H1 (cell line): ENCODE results near the gene ETV4. TPM values are rescaled to one million over a fixed set of nuclear protein-coding genes. Genes with fewer than 3 reads are reported as not detected.

Experiments used
- CTCF ChIA-PET: fragments of 300-600 bp; sonication (Branson Sonifier 250); formaldehyde crosslinking; loops from one replicate; lab custom pipeline; 2021; ENCODE audit not compliant: partially characterized antibody; lab: Charles Lee
- POLR2A ChIA-PET: fragments of 300-600 bp; sonication (Branson Sonifier 250); formaldehyde crosslinking; loops from one replicate; lab custom pipeline; 2021; ENCODE audit warnings: inconsistent platforms; ENCODE audit not compliant: partially characterized antibody; lab: Charles Lee
- DNase-seq, 2 experiments: peaks; one replicate each; pipeline versions ENCODE4 v3.0.0 to v3.0.0-alpha.2; 2010 to 2022; ENCODE audit warnings: low spot score in 2 of 2, low read depth in 1 of 2, mixed read lengths in 1 of 2
- FAIRE-seq: peaks from 2 replicates; lab custom pipeline; 2011; peaks lifted over from hg19 to GRCh38; lab: Jason Lieb, UNC
- H2AFZ ChIP-seq: 2 replicates; pipeline ENCODE4 v1.8.1; 2012; ENCODE audit warnings: low read length, inconsistent platforms
- H2AK5ac ChIP-seq: 2 replicates; pipeline ENCODE4 v1.6.1; 2013; ENCODE audit warnings: low read depth, low read length
- H2BK120ac ChIP-seq: replicated peaks from 2 replicates; pipeline ENCODE3; 2013; ENCODE audit warnings: low read depth, low read length, inconsistent platforms
- H2BK12ac ChIP-seq: 2 replicates; pipeline ENCODE4 v1.6.1; 2013; ENCODE audit warnings: low read depth, low read length
- H2BK15ac ChIP-seq: 2 replicates; pipeline ENCODE4 v1.6.1; 2013; ENCODE audit warnings: low read length
- H2BK20ac ChIP-seq: 2 replicates; pipeline ENCODE4 v1.6.1; 2013; ENCODE audit warnings: low read length
- H2BK5ac ChIP-seq: 2 replicates; pipeline ENCODE4 v1.6.1; 2013; ENCODE audit warnings: low read depth, low read length
- H3K14ac ChIP-seq: 2 replicates; pipeline ENCODE4 v1.6.1; 2013; ENCODE audit warnings: inconsistent platforms; ENCODE audit not compliant: insufficient read length
- H3K18ac ChIP-seq: 2 replicates; pipeline ENCODE4 v1.6.1; 2013; ENCODE audit warnings: low read length; ENCODE audit errors: extremely low read depth
- H3K23ac ChIP-seq: 2 replicates; pipeline ENCODE4 v1.6.1; 2013; ENCODE audit warnings: inconsistent platforms; ENCODE audit not compliant: insufficient read length
- H3K23me2 ChIP-seq: 2 replicates; pipeline ENCODE4 v1.6.1; 2013; ENCODE audit warnings: low read depth, low read length
- H3K27ac ChIP-seq: 2 replicates; pipeline ENCODE4 v1.6.1; 2011; ENCODE audit warnings: low read depth, low read length, inconsistent platforms
- H3K27me3 ChIP-seq, 4 experiments: replicated peaks in 1 of 4; 1 replicate in 1 of 4; 2 replicates in 3 of 4; pipeline versions ENCODE4 v1.6.1 to v1.8.1; 2011 to 2013; ENCODE audit warnings: low read length in 3 of 4, mild to moderate bottlenecking in 3 of 4, inconsistent platforms in 2 of 4, mixed read lengths in 2 of 4, moderate library complexity in 1 of 4; ENCODE audit not compliant: control insufficient read depth in 3 of 4, insufficient read depth in 3 of 4; ENCODE audit errors: extremely low read depth in 1 of 4
- H3K36me3 ChIP-seq, 4 experiments: 2 replicates each; pipeline versions ENCODE4 v1.6.1 to v1.8.1; 2011 to 2013; ENCODE audit warnings: mild to moderate bottlenecking in 4 of 4, low read length in 3 of 4, moderate library complexity in 2 of 4, control low read depth in 1 of 4, inconsistent platforms in 1 of 4; ENCODE audit not compliant: insufficient read depth in 4 of 4, control insufficient read depth in 2 of 4
- H3K4ac ChIP-seq: replicated peaks from 2 replicates; pipeline ENCODE3; 2013; ENCODE audit warnings: low read length, low read depth, mixed read lengths, inconsistent platforms; ENCODE audit not compliant: insufficient read length
- H3K4me1 ChIP-seq, 4 experiments: replicated peaks in 1 of 4; 1 replicate in 1 of 4; 2 replicates in 3 of 4; pipeline versions ENCODE4 v1.6.1 to v1.8.1; 2011 to 2013; ENCODE audit warnings: low read length in 3 of 4, inconsistent platforms in 2 of 4, mixed read lengths in 1 of 4; ENCODE audit not compliant: insufficient read depth in 4 of 4, control insufficient read depth in 3 of 4
- H3K4me2 ChIP-seq, 2 experiments: 2 replicates each; pipeline versions ENCODE4 v1.6.1 to v1.8.1; 2011 to 2013; ENCODE audit warnings: low read depth in 2 of 2, low read length in 2 of 2, control low read depth in 1 of 2, inconsistent platforms in 1 of 2, mild to moderate bottlenecking in 1 of 2; ENCODE audit not compliant: insufficient read depth in 1 of 2
- H3K4me3 ChIP-seq, 4 experiments: fragments of 200-600, 300-600 bp in 1 of 4; sonication (generic), shearing (Covaris generic), sonication (Bioruptor Twin) in 1 of 4; 2 replicates each; pipeline versions ENCODE4 v1.5.1 to v1.8.1; 2011 to 2016; ENCODE audit warnings: low read length in 4 of 4, low read depth in 3 of 4, control low read depth in 2 of 4, inconsistent platforms in 2 of 4, mild to moderate bottlenecking in 2 of 4, mixed read lengths in 1 of 4, moderate library complexity in 1 of 4; ENCODE audit not compliant: insufficient read depth in 2 of 4; ENCODE audit errors: extremely low read depth in 1 of 4
- H3K56ac ChIP-seq: replicated peaks from 2 replicates; pipeline ENCODE3; 2013; ENCODE audit warnings: low read depth, mild to moderate bottlenecking, mixed read lengths, low read length, inconsistent platforms; ENCODE audit not compliant: insufficient read length
- H3K79me1 ChIP-seq: 2 replicates; pipeline ENCODE4 v1.6.1; 2013; ENCODE audit warnings: low read depth, low read length, control low read depth
- H3K79me2 ChIP-seq, 2 experiments: 2 replicates each; pipeline versions ENCODE4 v1.6.1 to v1.8.1; 2012 to 2013; ENCODE audit warnings: low read length in 2 of 2, mild to moderate bottlenecking in 2 of 2, inconsistent platforms in 1 of 2; ENCODE audit not compliant: insufficient read depth in 2 of 2, control insufficient read depth in 1 of 2
- H3K9ac ChIP-seq, 4 experiments: replicated peaks in 1 of 4; 1 replicate in 1 of 4; 2 replicates in 3 of 4; pipeline versions ENCODE4 v1.6.1 to v1.8.1; 2011 to 2013; ENCODE audit warnings: low read depth in 3 of 4, low read length in 3 of 4, control low read depth in 2 of 4, mild to moderate bottlenecking in 2 of 4, moderate library complexity in 2 of 4, inconsistent platforms in 1 of 4; ENCODE audit errors: extremely low read depth in 1 of 4
- H3K9me3 ChIP-seq, 2 experiments: 2 replicates each; pipeline versions ENCODE4 v1.6.1 to v1.8.1; 2012 to 2013; ENCODE audit warnings: mild to moderate bottlenecking in 2 of 2, moderate library complexity in 2 of 2, control low read depth in 1 of 2, inconsistent platforms in 1 of 2, low read depth in 1 of 2, low read length in 1 of 2, mixed read lengths in 1 of 2; ENCODE audit not compliant: insufficient read depth in 2 of 2
- H4K20me1 ChIP-seq, 2 experiments: replicated peaks in 1 of 2; 2 replicates each; pipeline versions ENCODE3 to v1.8.1; 2011 to 2013; ENCODE audit warnings: inconsistent platforms in 2 of 2, low read length in 2 of 2, mild to moderate bottlenecking in 1 of 2; ENCODE audit not compliant: insufficient read depth in 2 of 2, control insufficient read depth in 1 of 2
- H4K5ac ChIP-seq: 2 replicates; pipeline ENCODE4 v1.6.1; 2013; ENCODE audit warnings: low read length, low read depth, mixed read lengths, inconsistent platforms; ENCODE audit not compliant: insufficient read length
- H4K8ac ChIP-seq: 2 replicates; pipeline ENCODE4 v1.8.0; 2013; ENCODE audit warnings: mild to moderate bottlenecking, moderate library complexity, low read length, inconsistent platforms; ENCODE audit not compliant: insufficient read depth; ENCODE audit errors: extremely low read depth
- H4K91ac ChIP-seq: replicated peaks from 2 replicates; pipeline ENCODE3; 2013; ENCODE audit warnings: low read length, mixed read lengths, inconsistent platforms; ENCODE audit not compliant: insufficient read length
- SUZ12 ChIP-seq: fragments of 200-600 bp; sonication (generic); IDR thresholded peaks from 2 replicates; pipeline ENCODE4 v1.6.1; 2012; ENCODE audit warnings: mild to moderate bottlenecking, inconsistent platforms, low read length, moderate library complexity, mixed read lengths
- TBP ChIP-seq: IDR thresholded peaks from 2 replicates; pipeline ENCODE4 v1.6.1; 2011; ENCODE audit warnings: low read depth, low read length, improper control_type of control experiment
- WGBS, 2 experiments: shearing (Covaris generic) in 1 of 2; methylation state at CpG; one replicate each; pipeline versions ENCODE4 v1.1.6 to v1.1.7; 2013 to 2015; ENCODE audit warnings: low lambda C conversion rate in 2 of 2, mixed read lengths in 2 of 2, inconsistent platforms in 1 of 2, low coverage in 1 of 2, missing lambda C conversion rate in 1 of 2; ENCODE audit not compliant: insufficient replicate concordance in 2 of 2, insufficient coverage in 1 of 2, insufficient read length in 1 of 2; ENCODE audit errors: extremely low coverage in 1 of 2, missing lambda C conversion rate in 1 of 2; 5-methylcytosine and 5-hydroxymethylcytosine counted together
- polyA plus RNA-seq, 7 experiments: library from polyadenylated mRNA; depleted of rRNA in 3 of 7; stranded (reverse) in 5 of 7; unstranded in 2 of 7; fragments of >200 nt in 5 of 7; fragments of 200-250 nt in 2 of 7; gene quantifications; 1 replicate in 5 of 7; 2 replicates in 1 of 7; 4 replicates in 1 of 7; pipeline versions ENCODE4 v1.2.1 to v1.2.3, GENCODE V29; 2011 to 2013; ENCODE audit warnings: missing spikeins in 2 of 7, mixed read lengths in 2 of 7
- total RNA-seq: library from RNA; stranded (reverse); fragmentation: NEBNext Ultra II Directional; extraction: Animal tissue kit (Norgen Biotek cat#: 25700); gene quantifications from 2 replicates; pipeline ENCODE4 v1.2.1, GENCODE V29; 2021

The ETV4 gene
- total and polyA plus RNA-seq, 2 of the 8 experiments (the other 6 are each of a cell fraction or from before 2014, with no cell fraction given), result 75.2 to 143 TPM

- Histone ChIP-seq H3K23ac (no peak overlapping the region), H4K5ac (no peak overlapping the region), H2BK20ac (0 out of 2 replicates have a peak overlapping the region, but pooled peaks have one; percentile 61), H3K56ac (no peak overlapping the region), H3K27me3 (peaks cover 0 to 3% (median 1%) of the 10 kb centered on the region in 4 experiments; a peak in 3 of 7 replicates), H3K36me3 (no peaks in the 10 kb centered on the region), H3K4me2 (no peak overlapping the region), H2BK5ac (no peak overlapping the region), H2AFZ (no peak overlapping the region), H3K18ac (no peak overlapping the region), H2AK5ac (peak overlapping the region; percentile 72; the same call in 1 of the 2 replicates), H3K4ac (no peak overlapping the region), H4K8ac (no peak overlapping the region), H3K79me1 (no peaks in the 10 kb centered on the region), H3K23me2 (0 out of 2 replicates have a peak, but pooled peaks cover 2% of the 10 kb centered on the region), H3K27ac (no peak overlapping the region), H2BK15ac (no peak overlapping the region), H3K4me1 (peaks cover 20 to 32% (median 26%) of the 10 kb centered on the region in 4 experiments), H3K9me3 (no peaks in the 10 kb centered on the region; a peak in 1 of 4 replicates), H4K91ac (no peak overlapping the region), H4K20me1 (no peaks in the 10 kb centered on the region), H2BK12ac (0 out of 2 replicates have a peak overlapping the region, but pooled peaks have one; percentile 50), H3K14ac (no peak overlapping the region), H3K4me3 (no peak overlapping the region), H2BK120ac (no peak overlapping the region), H3K9ac (no peak overlapping the region), H3K79me2 (no peaks in the 10 kb centered on the region)
- WGBS, 2 experiments, result 86% methylated on average over 5 of the region's 5 CpGs; no CpG with 5 or more reads in 1 of the 2 experiments
- DNase-seq (no peak), FAIRE-seq (no peak)
- CTCF ChIA-PET, result interaction anchor here (1.0 to 6.6 kb wide), 6 partner anchors 17 to 136 kb away, joined by 3 to 65 read pairs (median 4); no protein-coding TSS in a partner anchor
- POLR2A ChIA-PET, result interaction anchor here (1.0 to 5.6 kb wide), 4 partner anchors 12 to 100 kb away, joined by 3 to 36 read pairs (median 6); partner anchors contain the start of gene ETV4
- TF ChIP-seq SUZ12 (no peak), TBP (no peak)
These were observed 12.6 kb upstream of the ETV4 start for GRCh38 chr17:43558805-43559160.
